Measurements from ENCODE around the gene MLIP.
"Not testable (repeated sequence)": the region's sequence is repeated elsewhere in the genome, so short reads cannot be mapped to it uniquely, and the experiment has no call there.

The MLIP gene

DNA sequence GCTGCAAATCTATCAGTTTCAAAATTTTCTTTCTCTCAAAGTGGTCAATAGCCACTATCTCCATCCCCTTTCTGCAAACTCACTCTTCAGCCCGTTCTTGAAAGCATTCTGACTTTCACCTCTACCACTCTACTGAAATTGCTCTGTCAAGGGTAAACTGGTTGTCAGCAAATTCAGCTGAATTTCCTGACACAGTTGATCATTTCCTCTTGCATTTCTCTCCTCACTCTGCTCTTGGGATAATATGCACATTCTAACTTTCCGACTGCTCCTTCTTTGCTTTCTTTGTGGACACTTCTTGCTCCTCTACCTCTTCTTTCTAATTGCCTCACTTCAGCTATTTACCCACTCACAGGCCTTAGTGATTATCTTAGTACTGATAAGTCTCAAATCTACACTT, 123.3 kb downstream of the MLIP start:
- DNase-seq (ENCODE audit: low spot score) = no peak

GRCh38 chr6:54236984-54237383, 125.7 kb downstream of the MLIP start:
- no peak for DNase-seq (ENCODE audit: low spot score)

GRCh38 chr6:54238396-54238795, 127.2 kb downstream of the MLIP start:
- DNase-seq (ENCODE audit: low spot score) = no peak

- no peak for DNase-seq (ENCODE audit: low spot score)
These were observed 132.5 kb downstream of the MLIP start for GRCh38 chr6:54243699-54244098.

- DNase-seq (ENCODE audit: low spot score) = peak; percentile 31
These were observed 133.2 kb downstream of the MLIP start for GRCh38 chr6:54244430-54244829.

GRCh38 chr6:54245265-54245664, 134.0 kb downstream of the MLIP start:
- DNase-seq (ENCODE audit: low spot score) = no peak

- DNase-seq (ENCODE audit: low spot score) = no peak
These were observed 137.1 kb downstream of the MLIP start for GRCh38 chr6:54248319-54248718.

DNA sequence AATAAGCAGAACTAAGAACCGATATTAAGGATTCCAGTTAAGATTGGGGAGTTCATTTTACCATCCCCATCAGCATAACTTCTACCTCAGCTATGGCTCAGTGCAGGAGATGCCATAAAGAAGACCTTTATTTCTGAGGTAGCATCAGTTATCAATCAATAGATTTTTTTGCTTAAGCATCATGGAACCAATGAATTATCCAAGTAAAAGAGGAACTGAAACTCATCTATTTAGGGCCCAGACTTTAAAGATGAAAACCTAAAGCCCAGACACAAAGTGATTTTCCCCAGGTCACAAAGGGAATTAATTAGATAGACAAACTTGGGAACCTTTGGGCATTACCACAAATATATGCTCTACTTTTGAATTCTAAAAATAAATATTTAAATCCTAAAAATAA, 137.8 kb downstream of the MLIP start:
- DNase-seq (ENCODE audit: low spot score) = no peak

- not testable (repeated sequence) for DNase-seq (ENCODE audit: low spot score)
These were observed 138.6 kb downstream of the MLIP start for GRCh38 chr6:54249812-54250211.

DNA sequence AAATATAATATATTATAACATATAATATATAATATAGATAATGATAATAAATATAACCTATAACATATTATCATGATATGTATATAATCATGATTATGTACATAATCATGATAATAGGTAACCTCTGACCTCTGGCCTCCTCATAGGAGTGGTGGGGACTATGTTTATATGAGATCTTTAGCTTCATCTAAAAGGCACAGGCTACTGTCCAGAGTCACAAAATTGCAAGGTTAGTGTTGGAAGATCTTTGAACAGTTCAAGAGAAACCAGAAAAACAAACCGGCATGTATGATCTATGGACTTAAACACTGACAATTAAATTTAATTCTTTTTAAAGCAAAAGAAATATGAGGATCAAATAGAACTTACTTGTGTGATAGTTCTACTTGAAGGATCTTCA, 141.3 kb downstream of the MLIP start:
- no peak for DNase-seq (ENCODE audit: low spot score)

DNA sequence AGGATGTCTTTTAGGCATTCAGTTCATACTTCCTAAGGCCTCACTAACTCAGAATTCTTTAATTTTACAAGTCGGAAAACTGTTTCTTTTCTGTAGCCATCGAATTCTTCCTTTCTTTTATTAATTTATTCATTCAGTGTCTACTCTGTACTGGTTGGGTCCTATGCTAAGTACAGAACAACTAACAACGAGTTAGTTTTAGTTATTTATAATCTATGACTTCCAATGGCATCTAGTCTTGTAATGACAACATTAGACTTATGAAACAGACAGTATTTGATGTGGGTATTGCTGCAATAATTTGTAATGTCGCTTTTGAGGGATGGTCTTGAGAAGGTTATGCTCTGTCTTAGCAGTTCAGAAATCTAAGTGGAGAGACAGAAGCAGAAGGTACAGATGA, 141.7 kb downstream of the MLIP start:
- DNase-seq (ENCODE audit: low spot score) = no peak

- no peak for DNase-seq (ENCODE audit: low spot score)
These were observed 143.6 kb downstream of the MLIP start for GRCh38 chr6:54254886-54255285.

GRCh38 chr6:54255886-54256285, 144.6 kb downstream of the MLIP start:
- DNase-seq (ENCODE audit: low spot score) = no peak

DNA sequence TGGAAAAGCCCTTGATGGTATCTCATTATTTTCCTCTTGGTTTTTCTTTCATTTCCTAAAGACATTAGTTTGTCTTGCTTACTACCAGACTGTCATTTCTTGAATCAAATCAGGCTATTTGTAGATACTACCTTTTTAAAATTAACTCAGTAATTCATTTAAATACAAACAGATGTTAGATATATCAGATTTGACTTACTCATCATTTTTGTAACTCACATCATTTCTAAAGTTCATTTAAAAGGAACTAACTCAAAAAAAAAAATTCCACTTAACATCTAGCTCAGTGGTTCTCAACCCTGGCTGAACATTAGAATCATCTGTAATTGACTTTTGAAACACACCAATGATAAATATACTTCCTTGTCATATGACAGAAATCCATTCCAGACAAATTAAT, 148.8 kb downstream of the MLIP start:
- no peak for DNase-seq (ENCODE audit: low spot score)

DNA sequence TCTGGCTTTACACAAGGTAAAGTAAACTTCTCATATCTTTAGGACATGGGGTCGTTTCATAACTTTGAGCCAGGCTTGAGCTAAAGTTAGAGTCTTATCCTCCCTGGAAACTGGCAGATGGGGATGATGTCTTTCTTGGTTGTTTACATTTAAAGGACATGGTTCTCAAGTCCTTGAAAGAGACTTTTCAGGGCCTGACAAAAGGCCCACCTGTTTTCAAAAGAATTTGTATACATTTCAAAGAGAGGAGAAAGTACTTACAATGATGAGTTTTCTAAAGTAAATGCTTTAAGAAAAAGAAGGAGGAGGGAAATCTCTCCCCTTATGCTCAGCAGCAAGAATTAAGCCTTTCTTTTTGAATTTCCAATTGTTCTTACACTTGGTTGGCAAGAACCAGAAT, 151.3 kb downstream of the MLIP start:
- DNase-seq (ENCODE audit: low spot score) = no peak

GRCh38 chr6:54262971-54263370, 151.7 kb downstream of the MLIP start:
- DNase-seq (ENCODE audit: low spot score) = no peak

DNA sequence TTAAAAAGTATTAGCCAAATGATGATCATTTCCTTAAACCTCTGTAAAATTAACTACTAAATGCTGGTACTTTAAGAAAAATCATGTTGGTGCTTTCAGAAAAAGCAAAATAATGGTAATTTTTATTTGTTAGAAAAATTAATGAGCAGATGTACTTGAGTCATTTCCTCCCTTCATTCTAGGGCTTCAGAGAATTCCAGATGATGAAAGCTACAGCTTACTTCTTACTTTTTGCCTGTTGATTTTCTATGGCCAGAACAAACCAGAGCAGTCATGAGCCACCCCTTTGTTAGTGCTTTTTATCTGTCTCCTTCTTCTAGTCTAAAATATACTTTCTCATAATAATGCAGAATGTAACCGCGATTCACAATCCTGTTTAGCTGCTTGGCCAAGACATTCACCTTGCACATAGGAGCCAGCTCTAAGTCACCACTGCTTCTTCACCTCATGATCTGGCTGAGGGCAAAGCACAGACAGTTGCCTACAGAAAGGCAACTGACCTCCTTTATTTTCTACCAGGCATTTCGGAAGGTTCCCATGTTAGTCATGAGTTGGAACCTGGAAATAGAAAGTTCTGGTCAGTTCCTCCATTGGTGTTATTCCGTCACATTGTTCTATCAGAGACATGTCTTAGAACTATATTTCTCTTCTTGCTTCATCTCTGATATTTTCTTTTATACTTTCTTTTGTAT, 153.5 kb downstream of the MLIP start:
- no peak for DNase-seq (ENCODE audit: low spot score)

DNA sequence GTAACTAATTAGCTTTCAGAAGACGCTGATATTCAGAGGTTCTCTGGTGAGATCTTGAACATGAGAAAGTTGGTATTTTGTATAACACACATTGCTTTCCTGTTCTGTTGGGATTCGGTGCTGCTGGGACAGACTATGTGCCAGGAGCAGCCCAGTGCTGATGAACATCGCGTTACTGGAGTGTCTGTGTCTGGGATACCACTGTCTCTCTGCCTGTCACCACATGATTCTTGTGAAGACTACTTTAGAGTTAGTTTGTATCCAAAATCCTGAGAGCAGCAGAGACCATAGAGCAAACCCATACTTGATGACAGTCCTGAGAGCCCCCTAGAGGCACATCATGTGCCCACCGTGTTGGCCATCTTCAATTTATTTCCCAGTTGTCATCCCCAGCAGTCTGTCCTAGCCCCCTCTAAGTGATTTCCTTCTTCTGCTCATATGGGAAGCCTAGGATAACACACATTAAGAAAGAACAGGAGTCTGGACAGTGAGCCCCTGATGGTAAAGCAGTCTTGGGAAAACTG, 155.2 kb downstream of the MLIP start:
- DNase-seq (ENCODE audit: low spot score) = no peak

DNA sequence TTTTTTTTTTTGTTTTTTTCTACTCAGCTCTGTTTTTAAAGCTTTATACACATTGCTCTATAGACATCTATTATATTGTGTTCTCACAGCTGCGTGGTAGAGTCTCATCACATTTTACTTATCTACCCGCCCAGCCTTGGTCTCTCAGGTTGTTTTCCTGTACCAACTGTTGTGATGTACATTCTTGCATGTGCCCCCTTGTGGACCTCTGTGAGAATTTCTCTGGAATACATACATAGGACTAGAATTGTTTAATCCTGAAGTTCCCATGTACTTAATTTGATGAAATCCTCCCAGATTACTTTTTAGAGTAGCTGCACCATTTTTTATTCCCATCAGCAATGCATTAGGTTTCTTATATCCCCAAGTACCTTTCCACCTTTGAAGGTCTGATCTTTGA, 156.6 kb downstream of the MLIP start:
- peak; percentile 51 for DNase-seq (ENCODE audit: low spot score)

DNA sequence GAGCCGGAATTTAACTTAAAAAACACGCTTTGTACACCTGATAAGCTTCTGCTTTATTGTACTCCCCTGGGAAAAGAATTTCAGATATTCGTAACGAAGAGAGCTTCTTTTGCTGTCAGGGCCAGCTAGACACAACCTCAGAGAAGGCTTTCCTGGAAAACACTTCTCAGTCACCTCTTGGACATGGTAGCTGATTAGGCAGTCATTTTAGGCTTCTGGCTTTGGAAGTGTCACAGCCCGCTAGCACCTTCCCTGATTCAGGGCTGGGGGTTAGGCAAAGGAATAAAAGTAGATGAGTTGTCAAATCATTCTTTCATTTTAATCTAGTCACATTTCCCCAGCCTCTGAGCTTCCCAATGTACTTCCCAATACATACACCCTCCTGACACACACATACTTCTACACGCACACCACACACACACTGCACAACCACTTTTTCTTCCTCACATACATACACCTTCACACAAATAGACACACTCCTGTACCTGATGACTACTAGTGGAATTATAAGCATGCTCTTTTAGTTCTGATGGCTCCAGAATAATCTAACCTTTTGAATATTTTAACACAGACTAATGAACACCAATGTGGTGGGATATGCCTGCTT, 162.1 kb downstream of the MLIP start:
- DNase-seq (ENCODE audit: low spot score) = no peak

DNA sequence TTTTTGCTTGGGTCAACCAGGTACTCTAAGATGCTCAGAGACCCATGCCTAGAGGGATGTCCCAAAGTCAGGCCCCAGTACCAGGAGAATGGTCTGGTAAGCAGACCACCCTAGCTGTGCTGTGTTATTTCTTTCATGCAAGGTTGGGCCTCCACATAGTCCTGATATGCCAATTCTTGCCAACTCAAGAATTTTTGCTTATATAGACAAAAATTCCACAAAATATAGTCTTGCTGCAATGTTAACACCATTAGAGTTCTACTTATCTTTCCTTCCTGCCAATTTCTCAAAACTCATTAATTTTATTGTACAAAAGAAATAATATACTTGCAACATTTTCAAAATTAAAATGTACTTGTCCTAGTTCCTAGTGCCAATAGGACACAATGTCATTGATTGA, 163.1 kb downstream of the MLIP start:
- DNase-seq (ENCODE audit: low spot score) = no peak

- no peak for DNase-seq (ENCODE audit: low spot score)
These were observed 170.9 kb downstream of the MLIP start for GRCh38 chr6:54282186-54282585.

- no peak for DNase-seq (ENCODE audit: low spot score)
These were observed 173.1 kb downstream of the MLIP start for GRCh38 chr6:54284161-54284860.
